CD4-positive, alpha-beta T cell treated with Interleukin-6 for 4 hours (primary cell): ENCODE data around the gene GSTA5.
"Not testable (repeated sequence)": the region's sequence is repeated elsewhere in the genome, so short reads cannot be mapped to it uniquely, and the experiment has no call there.

Source experiments
- DNase-seq: peaks from one replicate; pipeline ENCODE4 v3.0.0-alpha.2; 2020; ENCODE audit warnings: mixed read lengths

Gene GSTA5

GRCh38 chr6:52787917-52788316 is 52.7 kb downstream of the GSTA5 start:
- no peak for DNase-seq

GRCh38 chr6:52786249-52786956 is 54.2 kb downstream of the GSTA5 start:
- DNase-seq: no peak

- not testable (repeated sequence) for DNase-seq
These were observed 57.8 kb downstream of the GSTA5 start for GRCh38 chr6:52782696-52783274.

GRCh38 chr6:52782209-52782608 is 58.4 kb downstream of the GSTA5 start:
- DNase-seq: not testable (repeated sequence)
